HG03469 (cell line): ENCODE measurements around the gene FBXW2.
"Not testable (repeated sequence)": the region's sequence is repeated elsewhere in the genome, so short reads cannot be mapped to it uniquely, and the experiment has no call there.

Experiments
- ATAC-seq: cut with Tn5 transposase; IDR thresholded peaks from one replicate; pipeline ENCODE4 v1.9.1; 2021; ENCODE audit warnings: mild to moderate bottlenecking, moderate library complexity, moderate number of reproducible peaks; ENCODE audit not compliant: unreplicated experiment

FBXW2 gene, protein sequence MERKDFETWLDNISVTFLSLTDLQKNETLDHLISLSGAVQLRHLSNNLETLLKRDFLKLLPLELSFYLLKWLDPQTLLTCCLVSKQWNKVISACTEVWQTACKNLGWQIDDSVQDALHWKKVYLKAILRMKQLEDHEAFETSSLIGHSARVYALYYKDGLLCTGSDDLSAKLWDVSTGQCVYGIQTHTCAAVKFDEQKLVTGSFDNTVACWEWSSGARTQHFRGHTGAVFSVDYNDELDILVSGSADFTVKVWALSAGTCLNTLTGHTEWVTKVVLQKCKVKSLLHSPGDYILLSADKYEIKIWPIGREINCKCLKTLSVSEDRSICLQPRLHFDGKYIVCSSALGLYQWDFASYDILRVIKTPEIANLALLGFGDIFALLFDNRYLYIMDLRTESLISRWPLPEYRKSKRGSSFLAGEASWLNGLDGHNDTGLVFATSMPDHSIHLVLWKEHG

DNA sequence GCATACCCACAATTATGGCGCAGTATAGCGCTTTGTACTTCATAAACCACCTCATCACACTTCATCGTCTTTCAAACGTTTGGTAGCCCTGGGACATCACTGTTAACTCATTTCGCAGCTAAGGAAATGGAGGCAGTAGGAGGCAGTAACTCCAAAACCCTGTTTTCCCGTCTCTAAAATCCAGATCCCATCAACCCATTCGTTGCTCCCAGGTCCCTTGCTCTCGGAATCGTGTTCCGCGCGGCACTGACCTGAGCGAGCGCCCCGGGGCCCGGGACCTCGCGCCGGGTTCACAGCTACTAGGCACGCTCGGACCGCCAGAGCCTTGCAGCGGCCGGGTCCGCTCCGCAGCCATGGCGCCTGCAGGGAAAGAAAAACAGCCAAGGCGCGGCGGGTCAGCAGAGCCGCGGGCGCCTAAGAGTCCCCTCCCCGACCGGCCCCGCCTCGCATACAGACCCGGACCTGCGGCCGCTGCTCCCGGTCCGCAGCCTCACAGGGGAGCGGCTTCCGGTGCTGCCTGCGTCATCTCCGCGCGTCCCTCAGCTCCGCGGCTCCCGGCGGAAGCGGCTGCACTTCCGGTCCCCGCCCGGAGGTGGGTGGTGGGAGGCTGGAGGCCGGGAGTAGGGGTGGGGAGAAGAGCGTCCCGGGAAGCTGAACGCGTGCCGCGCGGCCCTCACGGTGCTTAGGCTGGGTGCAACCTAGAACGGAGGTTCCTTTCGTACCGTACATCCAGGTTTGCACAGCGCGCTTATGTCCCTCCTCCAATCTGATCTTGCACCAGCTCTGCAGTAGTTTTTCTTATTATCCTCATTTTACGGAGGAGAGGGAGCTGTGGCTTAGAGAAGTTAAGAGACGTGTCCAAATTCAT is at the start of gene FBXW2:
FBXW2 (minus strand) TSS at position 519 of the 868 bp plus-strand sequence. CDS start 5,158 bp downstream, outside the sequence.
- ATAC-seq = peak; percentile 80

DNA sequence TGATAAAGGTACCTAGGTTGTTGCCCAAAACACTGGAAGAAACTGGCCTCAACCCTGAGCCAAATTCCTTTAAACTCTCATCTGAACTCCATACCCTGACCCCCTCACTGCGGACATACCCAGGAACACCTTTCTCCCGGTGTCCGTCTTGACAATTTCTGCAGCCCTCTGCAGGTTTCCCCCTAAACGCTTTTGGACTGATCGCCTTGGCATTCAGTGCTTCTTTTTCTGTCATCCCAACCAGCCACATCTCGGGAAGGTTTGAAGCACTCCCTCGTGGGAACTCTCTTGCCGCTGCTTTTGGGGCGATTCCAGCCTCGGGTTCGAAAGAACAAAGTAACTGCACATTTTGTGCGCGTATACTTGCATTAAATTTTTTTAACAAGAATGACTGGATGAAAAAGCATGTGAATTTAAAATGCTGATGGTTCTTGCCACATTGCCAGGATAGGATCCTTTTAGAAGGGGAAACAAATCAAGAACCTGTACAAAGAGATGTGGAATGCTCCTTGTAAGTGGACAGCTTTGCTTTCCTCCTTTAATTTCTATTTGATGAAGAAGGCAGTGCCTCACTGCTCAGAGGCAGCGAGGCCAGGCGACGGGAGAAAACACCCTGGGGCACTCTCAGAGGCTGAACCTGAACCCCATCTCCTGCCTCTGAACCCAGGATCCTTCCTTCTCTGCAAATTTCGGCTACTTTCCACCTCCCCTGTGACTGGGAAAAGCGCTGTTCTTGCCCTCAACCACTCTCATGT is 48.9 kb upstream of the FBXW2 start:
- no peak for ATAC-seq

DNA sequence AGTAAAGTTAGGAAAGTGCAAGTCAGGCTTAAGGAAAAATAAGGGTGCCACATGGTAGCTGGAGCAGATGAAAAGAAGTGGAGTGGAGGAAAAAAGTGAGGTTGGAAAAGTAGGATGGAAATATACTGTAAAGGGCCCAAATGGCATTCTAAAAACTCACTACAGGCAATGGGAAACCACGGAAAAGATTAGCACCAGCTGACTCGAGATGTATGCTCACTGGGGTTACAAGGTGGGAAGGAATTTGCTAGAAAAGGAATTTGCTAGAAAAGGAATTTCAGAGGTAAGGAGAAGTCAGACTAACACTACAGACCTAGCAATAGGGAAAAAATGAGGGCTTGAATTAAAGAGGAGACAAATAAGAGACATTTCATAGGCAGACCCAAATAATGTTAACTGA is 45.9 kb upstream of the FBXW2 start:
- no peak for ATAC-seq

DNA sequence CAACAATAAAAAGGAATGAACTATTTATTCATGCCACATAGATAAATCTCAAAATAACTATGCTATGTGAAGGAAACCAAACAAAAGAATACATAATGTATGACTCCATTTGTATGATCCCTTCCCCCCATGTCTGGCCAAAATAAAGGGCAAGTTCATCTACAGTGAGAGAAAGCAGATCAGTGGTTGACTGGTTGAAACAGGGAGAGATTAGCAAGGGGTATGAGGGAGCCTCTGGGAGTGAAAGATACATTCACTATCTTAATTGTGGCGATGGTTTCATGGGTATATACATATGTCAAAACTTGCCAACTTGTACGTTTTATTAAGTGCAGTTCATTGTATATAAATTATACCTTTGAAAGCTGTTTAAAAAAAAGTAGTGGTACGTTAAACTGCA is 44.7 kb upstream of the FBXW2 start:
- ATAC-seq = no peak

DNA sequence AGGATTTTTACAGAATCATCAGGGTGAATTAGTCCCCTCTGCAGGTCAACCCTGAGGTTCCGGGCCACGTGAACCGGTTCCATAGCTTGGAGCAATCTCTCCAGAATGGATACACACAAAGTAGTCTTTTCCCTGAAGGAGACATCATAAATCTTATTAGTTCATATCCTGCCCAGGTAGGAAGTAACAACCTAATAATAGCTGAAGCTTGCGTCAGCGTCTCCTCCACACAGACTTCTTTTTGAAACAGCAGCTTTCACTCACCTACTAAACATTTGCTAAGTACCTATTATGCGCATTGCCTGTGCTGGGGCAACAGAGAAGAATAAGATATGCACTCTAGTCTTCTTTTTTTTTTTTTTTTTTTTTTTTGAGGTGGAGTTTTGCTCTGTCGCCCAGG is 40.1 kb upstream of the FBXW2 start:
- no peak for ATAC-seq

DNA sequence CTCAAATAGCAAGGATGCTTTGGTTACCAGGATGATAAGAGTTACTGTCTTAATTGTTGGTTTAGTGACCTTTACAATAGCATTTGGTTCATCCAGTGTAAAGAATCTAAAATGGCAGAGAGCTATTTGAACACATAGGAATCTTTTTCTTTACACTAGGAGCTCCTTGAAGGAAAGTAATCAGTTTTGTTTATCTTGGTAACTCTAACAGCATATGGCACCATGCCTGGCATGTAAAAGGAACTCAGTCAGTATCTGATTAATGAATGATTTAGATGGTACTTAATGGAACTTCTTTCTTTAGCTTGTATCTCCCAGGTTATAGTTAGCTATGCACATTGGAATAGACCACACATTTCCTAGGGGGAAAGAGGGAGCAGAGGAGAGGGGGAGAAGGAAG is 39.6 kb upstream of the FBXW2 start:
- no peak for ATAC-seq

DNA sequence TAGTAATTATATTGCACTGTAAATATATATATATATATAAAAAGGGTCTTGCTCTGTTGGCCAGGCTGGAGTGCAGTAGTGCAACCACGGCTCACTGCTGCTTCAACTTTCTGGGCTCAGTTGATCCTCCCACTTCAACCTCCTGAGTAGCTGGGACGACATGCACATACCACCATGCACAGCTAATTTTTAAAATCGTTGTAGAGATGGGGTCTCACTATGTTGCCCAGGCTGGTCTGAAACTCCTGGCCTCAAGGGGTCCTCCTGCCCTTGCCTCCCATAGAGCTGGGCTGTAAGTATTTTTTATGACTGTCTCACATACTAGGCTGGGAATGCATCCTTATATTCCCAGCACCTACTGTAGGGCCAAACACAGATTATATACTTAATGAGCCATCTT is 37.6 kb upstream of the FBXW2 start:
- no peak for ATAC-seq

DNA sequence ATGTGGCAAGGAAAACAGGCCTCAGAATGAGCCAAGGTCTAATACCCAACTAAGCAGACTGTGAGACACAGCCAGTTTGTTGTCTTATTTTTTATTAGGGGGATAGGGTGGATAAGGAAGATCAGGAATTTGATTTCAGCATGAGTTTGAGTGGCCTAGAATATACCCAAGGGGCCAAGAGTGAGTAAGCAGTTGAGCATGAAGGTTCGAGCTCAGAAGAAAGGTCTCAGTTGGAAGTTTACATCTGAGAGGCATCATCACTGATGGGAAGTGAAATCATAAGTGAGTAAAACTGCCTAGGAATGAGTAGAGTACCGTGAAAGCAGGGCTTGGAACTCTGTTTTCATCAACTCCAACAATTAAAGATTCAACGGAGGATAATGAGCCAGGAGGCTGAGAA is 36.9 kb upstream of the FBXW2 start:
- no peak for ATAC-seq

DNA sequence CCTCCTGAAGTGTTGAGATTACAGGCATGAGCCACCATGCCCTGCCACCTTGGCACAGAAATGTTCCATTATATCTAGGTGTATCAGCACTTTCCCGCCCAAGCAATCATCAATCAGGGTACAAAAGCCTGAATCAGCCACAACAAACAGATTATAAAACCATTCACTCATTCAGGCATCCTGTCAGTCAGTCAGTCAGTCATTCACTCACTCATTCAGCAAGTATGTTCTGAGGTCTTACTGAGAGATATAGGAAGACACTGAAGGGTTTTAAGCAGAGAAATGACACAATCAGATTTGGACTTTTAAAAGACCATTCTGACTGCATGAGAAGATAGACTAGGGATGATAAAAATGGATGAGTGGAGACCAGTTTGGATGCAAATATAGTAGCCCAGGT is 36.4 kb upstream of the FBXW2 start:
- no peak for ATAC-seq

DNA sequence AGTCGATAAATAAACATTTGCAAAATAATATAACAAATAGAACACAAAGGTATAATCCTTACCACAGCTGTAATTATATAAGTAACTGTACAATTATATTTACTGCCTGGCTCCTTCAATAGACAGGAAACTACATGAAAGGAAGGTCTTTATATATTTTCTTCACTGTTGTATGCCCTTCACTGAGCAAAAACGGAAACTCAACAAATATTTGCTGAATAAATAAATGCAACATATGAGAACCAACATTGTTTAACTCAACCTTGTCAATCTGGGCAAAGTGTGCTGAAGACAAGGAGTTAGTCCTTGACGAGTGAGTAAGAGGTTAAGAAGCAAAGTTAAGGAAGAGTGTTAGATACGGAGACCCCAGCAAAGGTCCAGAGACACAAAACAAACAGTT is 26.9 kb upstream of the FBXW2 start:
- ATAC-seq = no peak

DNA sequence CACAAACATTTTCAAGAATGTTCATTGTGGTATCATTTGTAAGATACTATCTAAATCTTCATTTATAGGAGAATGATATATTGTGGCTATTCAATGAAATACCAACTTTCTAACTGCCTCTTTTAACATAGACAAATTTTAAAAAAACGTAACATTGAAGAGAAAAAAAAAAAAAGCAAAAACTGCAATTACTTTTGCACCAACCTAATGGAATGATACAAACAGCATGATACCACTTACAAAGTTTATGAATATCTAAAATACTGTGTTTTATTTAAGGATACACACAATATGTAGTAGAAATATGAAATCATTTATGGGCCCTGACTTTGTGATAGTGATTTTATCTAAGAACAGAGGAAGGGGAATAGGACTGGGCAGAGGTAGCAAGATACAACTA is 25.4 kb upstream of the FBXW2 start:
- no peak for ATAC-seq

DNA sequence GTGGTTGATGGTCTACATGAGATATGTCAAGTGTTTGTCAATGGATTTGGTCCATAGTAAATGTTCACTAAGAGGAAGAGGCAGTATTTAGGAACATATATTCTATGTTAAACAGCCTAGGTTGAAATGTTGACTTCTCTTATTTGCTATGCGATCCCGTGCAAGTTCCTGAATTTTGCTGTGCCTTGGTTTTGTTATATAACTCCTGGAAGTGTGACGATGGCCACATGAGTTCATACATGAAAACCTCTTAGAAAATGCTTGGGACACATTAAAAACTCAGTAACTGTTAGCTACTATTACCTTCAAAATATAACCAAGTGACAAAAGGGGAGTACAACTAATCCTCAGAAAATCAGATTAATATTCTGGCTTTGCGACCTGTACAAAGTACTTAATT is 21.9 kb upstream of the FBXW2 start:
- no peak for ATAC-seq

DNA sequence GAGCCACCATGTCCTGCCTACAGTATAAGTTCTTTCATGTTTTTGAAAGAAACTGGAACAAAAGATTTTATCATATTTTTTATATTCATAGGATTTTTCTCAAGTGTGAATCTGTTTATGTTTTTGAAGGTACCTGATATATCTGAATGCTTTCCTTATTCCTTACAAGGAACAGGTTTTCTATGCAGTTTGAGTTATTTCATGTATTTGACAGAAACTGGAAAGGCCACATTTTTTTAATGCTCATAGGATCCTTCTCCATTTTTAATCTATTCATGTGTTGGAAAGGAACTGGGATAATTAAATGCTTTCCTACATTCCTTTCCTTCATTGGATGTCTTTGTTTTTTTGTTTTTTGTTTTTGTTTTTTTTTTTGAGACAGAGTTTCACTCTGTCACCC is 15.7 kb upstream of the FBXW2 start:
- ATAC-seq = no peak

DNA sequence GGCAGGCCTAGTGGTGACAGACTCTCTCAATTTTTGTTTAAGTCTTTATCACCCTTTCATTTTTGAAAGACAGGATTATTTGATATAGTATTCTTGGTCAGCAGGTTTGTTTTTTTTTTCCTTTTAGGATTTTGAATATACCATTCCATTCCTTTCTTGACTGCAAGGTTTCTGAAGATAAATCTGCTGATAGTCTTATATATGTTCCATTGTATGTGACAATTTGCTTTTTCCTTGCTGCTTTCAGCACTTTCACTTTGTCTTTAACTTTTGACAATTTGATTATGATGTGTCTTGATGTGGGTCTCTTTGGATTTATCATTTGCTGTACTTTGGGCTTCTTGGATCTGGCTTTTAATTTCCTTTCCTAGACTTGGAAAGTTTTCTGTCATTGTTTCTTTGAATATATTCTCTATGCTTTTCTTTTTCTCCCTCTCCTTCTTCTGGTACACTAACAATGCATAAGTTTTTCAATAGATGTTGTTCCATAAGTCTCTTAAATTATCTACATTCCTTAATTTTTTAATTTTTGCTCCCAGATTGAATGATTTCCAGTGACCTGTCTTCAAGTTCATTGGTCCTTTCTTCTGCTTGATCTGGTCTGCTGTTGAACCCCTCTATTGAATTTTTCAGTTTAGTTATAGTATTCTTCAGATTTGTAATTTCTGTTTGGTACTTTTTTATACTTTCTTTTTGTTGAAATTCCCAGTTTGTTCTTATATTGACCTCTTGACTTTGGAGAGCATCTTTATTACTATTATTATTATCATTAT is 14.6 kb upstream of the FBXW2 start:
- no peak for ATAC-seq

DNA sequence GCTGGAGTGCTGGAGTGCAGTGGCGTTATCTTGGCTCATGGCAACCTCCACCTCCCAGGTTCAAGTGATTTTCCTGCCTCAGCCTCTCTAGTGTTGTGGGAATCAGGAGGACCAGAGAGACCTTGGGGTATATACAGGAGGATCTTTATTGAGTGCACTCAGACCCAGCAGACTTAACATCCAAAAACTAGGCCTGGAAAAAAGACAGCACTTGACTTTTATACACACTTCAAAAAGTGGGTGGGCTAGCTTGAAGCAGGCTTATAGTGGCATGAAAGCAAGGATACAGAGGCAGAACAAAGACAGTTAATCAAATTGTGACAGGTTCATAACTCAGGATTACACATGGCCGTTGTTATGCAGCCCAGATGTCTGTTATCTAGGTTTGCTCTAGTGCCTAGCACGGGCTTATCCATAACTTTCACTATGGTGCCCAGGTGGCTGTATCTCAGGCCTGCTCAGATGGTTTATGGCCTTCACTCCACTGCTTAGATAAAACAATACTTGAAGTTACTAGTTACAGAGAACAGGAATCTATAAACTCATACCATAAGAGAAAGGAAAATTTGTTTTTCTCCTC is 11.7 kb upstream of the FBXW2 start:
- ATAC-seq = not testable (repeated sequence)

DNA sequence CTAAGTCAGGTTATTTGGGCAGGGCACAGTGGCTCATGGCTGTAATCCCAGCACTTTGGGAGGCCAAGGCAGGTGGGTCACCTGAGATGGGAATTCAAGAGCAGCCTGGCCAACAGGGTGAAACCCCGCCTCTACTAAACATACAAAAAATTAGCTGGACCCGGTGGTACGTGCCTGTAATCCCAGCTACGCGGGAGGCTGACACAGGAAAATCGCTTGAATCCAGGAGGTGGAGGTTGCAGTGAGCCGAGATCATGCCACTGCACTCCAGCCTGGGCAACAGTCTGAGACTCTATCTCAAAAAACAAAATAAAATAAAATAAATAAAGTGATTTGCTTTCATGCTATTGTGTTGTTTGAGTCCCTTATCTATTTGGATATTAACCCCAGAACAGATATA is 8.2 kb upstream of the FBXW2 start:
- ATAC-seq = no peak

DNA sequence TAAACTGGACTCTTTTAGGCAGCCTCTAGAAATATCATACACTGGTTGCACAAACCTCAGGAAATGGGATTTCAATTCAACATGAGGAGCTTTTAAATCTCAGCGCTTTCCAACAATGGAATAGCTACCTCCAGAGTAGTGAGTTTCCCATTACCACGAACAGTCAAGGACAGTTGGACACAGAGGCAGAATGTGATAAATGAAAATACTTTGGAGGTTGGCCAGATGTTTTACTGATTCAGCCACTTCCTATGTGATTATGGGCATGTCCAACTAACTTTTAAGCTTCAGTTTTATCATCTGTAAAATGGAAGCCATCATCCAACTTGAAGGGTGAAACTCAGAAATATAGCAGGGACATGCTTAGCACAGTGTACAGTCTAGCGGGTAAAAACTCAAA is 2.1 kb downstream of the FBXW2 start:
- ATAC-seq = no peak

DNA sequence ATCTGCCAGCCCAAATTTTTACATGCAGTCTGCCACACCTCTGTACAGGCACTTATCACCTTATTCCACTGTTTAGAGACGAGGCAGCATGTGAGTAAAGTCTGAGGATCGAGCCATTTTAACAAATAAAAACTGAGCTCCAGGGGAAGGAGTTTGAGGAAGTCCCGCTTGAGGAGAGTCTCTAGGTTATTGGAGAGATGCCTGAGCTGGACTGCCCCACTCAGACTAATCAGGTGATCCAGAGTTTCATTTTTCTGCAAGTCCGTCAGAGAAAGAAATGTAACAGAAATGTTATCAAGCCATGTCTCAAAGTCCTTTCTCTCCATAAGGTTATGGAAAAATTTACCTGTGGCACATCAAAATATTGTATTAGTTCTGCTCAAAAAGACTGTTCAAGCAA is 5.3 kb downstream of the FBXW2 start:
- no peak for ATAC-seq

DNA sequence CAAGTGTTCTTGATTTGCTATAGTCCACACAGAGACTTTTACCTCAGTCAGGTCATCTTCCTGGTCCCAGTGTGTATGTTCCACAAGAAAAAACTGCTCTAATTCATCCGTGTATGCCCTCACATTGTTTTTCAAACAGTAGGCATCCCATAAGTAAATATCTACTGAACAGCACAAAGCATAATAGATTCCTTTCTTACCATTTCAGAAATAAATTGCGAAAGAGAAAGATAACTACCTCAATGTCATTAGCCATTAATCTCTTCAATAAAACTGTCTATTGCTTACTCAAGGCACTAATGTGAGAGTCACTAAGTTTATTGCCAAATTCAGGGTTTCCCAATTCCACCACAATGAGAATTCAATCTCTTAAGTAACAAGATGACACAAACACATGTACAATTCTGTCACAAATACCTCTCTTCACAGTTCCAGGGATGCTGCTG is 9.6 kb downstream of the FBXW2 start:
- ATAC-seq = no peak

DNA sequence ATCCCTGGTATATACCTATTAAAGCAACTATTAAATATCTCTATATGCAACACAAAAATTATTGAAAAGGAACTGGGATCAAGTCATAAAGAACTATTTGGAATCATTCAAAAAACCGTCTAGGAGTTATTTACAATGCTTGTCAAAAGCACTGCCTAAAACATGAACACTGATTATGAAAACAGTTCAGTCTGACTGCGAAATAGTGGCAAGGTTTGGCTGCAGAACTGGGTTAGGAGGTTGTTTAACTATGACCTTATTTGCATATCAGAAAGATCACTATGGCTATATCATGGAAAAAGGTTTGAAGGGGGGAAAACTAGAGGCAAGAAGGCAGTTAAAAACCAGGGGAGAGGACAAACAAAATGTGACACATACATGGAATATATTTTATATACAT is 12.0 kb downstream of the FBXW2 start:
- no peak for ATAC-seq
